H1 (cell line): ENCODE data around the gene OPRD1. TPM values are rescaled to one million over a fixed set of nuclear protein-coding genes. Genes with fewer than 3 reads are reported as not detected.

Experiments
- ASH2L ChIP-seq: fragments of 200-600, 300-600 bp; sonication (generic); IDR thresholded peaks from one replicate; pipeline ENCODE4 v1.7.1; 2017; ENCODE audit warnings: low read length
- BCL11A ChIP-seq, 2 experiments: IDR thresholded peaks; one replicate each; pipeline ENCODE4 v1.6.1; 2011; ENCODE audit warnings: low read depth in 2 of 2, low read length in 2 of 2, mild to moderate bottlenecking in 2 of 2
- CHD1 ChIP-seq: IDR thresholded peaks from 2 replicates; pipeline ENCODE4 v1.6.1; 2012; ENCODE audit warnings: low read depth, low read length, improper control_type of control experiment
- CHD2 ChIP-seq: IDR thresholded peaks from 2 replicates; pipeline ENCODE4 v1.6.1; 2012; ENCODE audit warnings: low read length, improper control_type of control experiment
- CTBP2 ChIP-seq: IDR thresholded peaks from 2 replicates; pipeline ENCODE4 v1.7.0; 2011; ENCODE audit warnings: borderline replicate concordance, mild to moderate bottlenecking, moderate library complexity, mixed read lengths, low read length; ENCODE audit not compliant: insufficient read depth, insufficient read length
- EZH2 ChIP-seq: fragments of 200-600 bp; sonication (generic); IDR thresholded peaks from 2 replicates; pipeline ENCODE4 v1.7.1; 2012; ENCODE audit warnings: low read depth, mild to moderate bottlenecking, moderate library complexity, low read length, inconsistent platforms; ENCODE audit not compliant: severe bottlenecking
- FOSL1 ChIP-seq: IDR thresholded peaks from 2 replicates; pipeline ENCODE4 v1.6.1; 2011; ENCODE audit warnings: mild to moderate bottlenecking, low read depth, low read length, moderate library complexity; ENCODE audit not compliant: insufficient read depth
- HDAC2 ChIP-seq, 2 experiments: fragments of 300-600 bp in 1 of 2; sonication (generic) in 1 of 2; IDR thresholded peaks; 2 replicates each; pipeline ENCODE4 v1.6.1; 2011 to 2012; ENCODE audit warnings: low read depth in 2 of 2, low read length in 2 of 2, mild to moderate bottlenecking in 2 of 2, moderate library complexity in 2 of 2, borderline replicate concordance in 1 of 2, inconsistent platforms in 1 of 2
- KDM4A ChIP-seq: IDR thresholded peaks from one replicate; pipeline ENCODE4 v1.7.1; 2012; ENCODE audit warnings: low read depth, mild to moderate bottlenecking, moderate library complexity, low read length, inconsistent platforms; ENCODE audit not compliant: severe bottlenecking
- MAX ChIP-seq: IDR thresholded peaks from 2 replicates; pipeline ENCODE4 v1.6.1; 2012; ENCODE audit warnings: inconsistent platforms
- POLR2A ChIP-seq, 2 experiments: IDR thresholded peaks; 1 replicate in 1 of 2; 2 replicates in 1 of 2; pipeline ENCODE4 v1.6.1; 2011; ENCODE audit warnings: low read depth in 2 of 2, low read length in 2 of 2, mild to moderate bottlenecking in 2 of 2; ENCODE audit errors: control extremely low read depth in 1 of 2
- RAD21 ChIP-seq, 2 experiments: IDR thresholded peaks in 1 of 2; conservative IDR thresholded peaks in 1 of 2; 2 replicates each; pipeline ENCODE4 v1.6.1; 2011; ENCODE audit warnings: low read depth in 2 of 2, low read length in 2 of 2, improper control_type of control experiment in 1 of 2, inconsistent platforms in 1 of 2, mild to moderate bottlenecking in 1 of 2, moderate library complexity in 1 of 2
- RNF2 ChIP-seq: fragments of 200-900, 300-1000 bp; sonication (generic); IDR thresholded peaks from 2 replicates; pipeline ENCODE4 v1.7.1; 2016; ENCODE audit warnings: borderline replicate concordance, low read depth, mild to moderate bottlenecking, antibody characterized with exemption, low read length; ENCODE audit not compliant: poor library complexity, severe bottlenecking; ENCODE audit errors: missing control alignments
- RXRA ChIP-seq: IDR thresholded peaks from 2 replicates; pipeline ENCODE4 v1.6.1; 2011; ENCODE audit warnings: low read depth, mild to moderate bottlenecking, low read length, moderate library complexity; ENCODE audit not compliant: insufficient read depth
- SAP30 ChIP-seq: fragments of 300-600 bp; sonication (generic); IDR thresholded peaks from 2 replicates; pipeline ENCODE4 v1.7.1; 2012; ENCODE audit warnings: low read length, moderate library complexity, mild to moderate bottlenecking, inconsistent platforms; ENCODE audit not compliant: insufficient read depth, insufficient replicate concordance
- SIRT6 ChIP-seq: IDR thresholded peaks from one replicate; pipeline ENCODE4 v1.7.1; 2012; ENCODE audit warnings: low read length, inconsistent platforms
- SIX5 ChIP-seq: IDR thresholded peaks from 2 replicates; pipeline ENCODE4 v1.6.1; 2011; ENCODE audit warnings: mild to moderate bottlenecking, low read depth, low read length
- SP1 ChIP-seq: IDR thresholded peaks from 2 replicates; pipeline ENCODE4 v1.6.1; 2011; ENCODE audit warnings: low read depth, low read length
- SRF ChIP-seq: IDR thresholded peaks from 2 replicates; pipeline ENCODE4 v1.6.1; 2011; ENCODE audit warnings: mild to moderate bottlenecking, low read depth, low read length, moderate library complexity
- polyA plus RNA-seq, 7 experiments: library from polyadenylated mRNA; depleted of rRNA in 3 of 7; stranded (reverse) in 5 of 7; unstranded in 2 of 7; fragments of >200 nt in 5 of 7; fragments of 200-250 nt in 2 of 7; gene quantifications; 1 replicate in 5 of 7; 2 replicates in 1 of 7; 4 replicates in 1 of 7; pipeline versions ENCODE4 v1.2.1 to v1.2.3, GENCODE V29; 2011 to 2013; ENCODE audit warnings: missing spikeins in 2 of 7, mixed read lengths in 2 of 7
- total RNA-seq: library from RNA; stranded (reverse); fragmentation: NEBNext Ultra II Directional; extraction: Animal tissue kit (Norgen Biotek cat#: 25700); gene quantifications from 2 replicates; pipeline ENCODE4 v1.2.1, GENCODE V29; 2021

Gene OPRD1
- total and polyA plus RNA-seq, 2 of the 8 experiments (the other 6 are each of a cell fraction or from before 2014, with no cell fraction given) = 2.6 to 3.7 TPM

GRCh38 chr1:28886731-28887418 lies 74.9 kb downstream of the OPRD1 start (continued):
- TF ChIP-seq SRF = no peak
- TF ChIP-seq MAX = peak; percentile 70
- TF ChIP-seq FOSL1 = no peak
- TF ChIP-seq CHD2 = peak; percentile 79
- no peak; a peak in 1 of 4 replicates for TF ChIP-seq HDAC2 (IDR thresholded peaks at IDR 0.05; ENCODE audit: borderline replicate concordance in 1 of 2, low read depth in 2 of 2, low read length in 2 of 2)
- no peak for TF ChIP-seq KDM4A
- no peak for TF ChIP-seq BCL11A (IDR thresholded peaks at IDR 0.05; ENCODE audit: low read depth in 2 of 2, low read length in 2 of 2)
- no peak for TF ChIP-seq SIRT6
- TF ChIP-seq RNF2 = no peak
- TF ChIP-seq RAD21 (IDR thresholded peaks at IDR 0.05 in 1 of 2, conservative IDR thresholded peaks at IDR 0.05 in 1 of 2; ENCODE audit: low read depth in 2 of 2, low read length in 2 of 2) = no peak
- TF ChIP-seq ASH2L = peak; percentile 86
- TF ChIP-seq SP1 = peak; percentile 88
- TF ChIP-seq SIX5 = no peak
- no peak for TF ChIP-seq CHD1
- no peak for TF ChIP-seq POLR2A (IDR thresholded peaks at IDR 0.05; ENCODE audit: control extremely low read depth in 1 of 2, low read depth in 2 of 2, low read length in 2 of 2)
- no peak for TF ChIP-seq RXRA
- TF ChIP-seq EZH2 = no peak
- TF ChIP-seq SAP30 = peak; percentile 29
- TF ChIP-seq CTBP2 = peak; percentile 61
- TF ChIP-seq, all 59 proteins: peak for 22
